GM18907 (cell line): ENCODE results near the gene SATB1.
"Not testable (repeated sequence)": the region's sequence is repeated elsewhere in the genome, so short reads cannot be mapped to it uniquely, and the experiment has no call there.

ENCODE experiments used
- ATAC-seq: cut with Tn5 transposase; IDR thresholded peaks from one replicate; pipeline ENCODE4 v1.9.1; 2021; ENCODE audit warnings: mild to moderate bottlenecking, moderate library complexity; ENCODE audit not compliant: unreplicated experiment

SATB1 gene

DNA sequence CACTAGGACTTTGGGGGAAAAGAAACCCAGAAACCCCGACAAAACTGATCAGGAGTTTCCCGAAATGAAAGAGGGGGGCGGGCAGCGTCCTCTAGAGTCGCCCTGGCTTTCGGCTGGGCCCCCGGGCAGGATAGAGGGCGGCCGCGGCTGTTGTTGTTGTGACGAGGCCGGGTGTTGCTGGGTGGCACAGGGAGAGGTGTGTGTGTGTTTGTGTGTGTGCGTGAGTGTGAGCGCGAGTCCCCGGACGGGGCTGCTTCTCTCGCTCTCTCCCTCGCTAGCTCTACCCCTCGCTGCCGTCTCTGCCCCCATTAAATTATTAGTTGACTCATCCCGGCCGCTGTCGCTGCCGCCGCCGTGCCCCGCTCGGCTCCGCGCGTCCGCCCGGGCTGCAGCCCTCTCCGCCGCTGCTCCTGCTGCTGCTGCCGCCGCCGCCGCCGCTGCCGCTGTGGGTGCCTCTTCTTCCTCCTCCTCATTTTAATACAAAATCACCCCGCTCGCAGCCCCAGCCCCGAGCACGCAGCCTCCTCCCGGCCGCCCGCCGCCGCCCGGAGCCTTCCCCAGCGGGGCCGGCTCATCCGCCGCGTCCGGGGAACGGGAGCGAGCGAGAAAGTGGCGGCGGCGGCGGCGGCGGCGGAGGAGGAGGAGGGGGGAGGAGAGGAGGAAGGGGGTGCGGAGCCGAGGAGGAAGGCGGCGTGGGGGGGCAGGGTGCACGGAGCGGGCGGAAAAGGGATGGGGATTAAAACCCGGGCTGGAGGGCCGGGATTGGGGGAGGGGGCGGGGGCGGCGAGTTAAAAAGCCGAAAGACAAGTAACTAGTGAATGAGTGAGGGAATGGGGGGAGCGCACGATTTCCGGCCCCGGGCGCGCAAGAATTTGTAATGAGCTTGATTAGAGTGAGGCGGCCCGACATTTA, at the start of gene SATB1:
SATB1 (minus strand) TSS at position 611 of the 912 bp plus-strand sequence. CDS start 4,372 bp downstream, outside the sequence.
- ATAC-seq, result peak; percentile 62

DNA sequence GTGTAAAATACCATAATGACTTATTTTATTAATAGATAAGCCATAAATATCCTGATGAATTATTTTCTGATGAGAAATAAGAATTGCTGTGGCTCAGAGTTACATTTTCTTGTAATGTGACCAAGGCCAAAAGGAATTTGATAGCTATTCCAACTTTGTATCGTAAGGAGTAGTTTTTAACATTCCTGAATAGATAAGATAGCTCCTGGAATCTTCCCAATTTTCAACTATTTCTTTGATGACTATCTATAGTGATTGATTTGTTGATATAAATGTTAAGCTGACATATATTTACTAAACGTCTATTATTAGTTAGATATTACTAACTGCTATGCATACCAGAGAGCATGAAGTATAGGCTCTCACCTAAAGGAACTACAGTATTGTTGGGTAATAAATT, 49.1 kb upstream of the SATB1 start:
- no peak for ATAC-seq

DNA sequence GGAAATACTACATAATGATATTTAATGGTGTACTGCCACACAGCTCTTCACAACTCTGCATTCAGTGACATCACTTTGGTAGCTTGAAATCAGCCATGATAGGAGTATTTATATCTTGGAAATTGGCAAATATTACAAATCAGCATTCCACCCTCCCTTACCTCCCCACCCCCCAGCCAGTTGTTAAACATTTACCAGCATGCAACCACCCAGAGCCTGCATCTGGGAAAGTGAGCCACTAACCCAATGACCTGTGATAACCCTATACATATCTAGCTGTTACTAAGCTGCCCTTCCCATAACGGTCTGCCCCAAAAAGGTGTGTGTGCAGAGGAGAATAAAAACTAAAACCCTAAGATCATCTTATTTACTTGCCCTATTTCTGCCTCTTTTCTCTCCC, 44.6 kb upstream of the SATB1 start:
- no peak for ATAC-seq

DNA sequence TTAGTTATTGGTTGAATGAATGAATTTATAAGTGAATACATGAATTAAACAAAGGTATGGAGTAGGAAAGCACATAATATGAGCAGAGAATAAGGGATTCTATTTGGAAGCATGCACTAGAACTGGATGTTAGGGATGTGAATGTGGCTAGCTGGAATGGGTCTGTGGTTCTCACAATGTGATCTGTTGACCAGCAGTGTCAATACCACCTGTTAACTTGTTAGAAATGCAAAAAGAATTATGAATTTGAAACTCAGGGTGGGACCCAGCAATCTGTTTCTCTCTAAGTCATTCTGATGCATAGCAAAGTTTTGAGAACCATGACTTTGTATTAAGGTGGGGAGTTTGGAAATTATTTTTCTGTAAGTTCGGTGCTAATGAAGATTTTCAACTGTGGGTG, 41.0 kb upstream of the SATB1 start:
- no peak for ATAC-seq

DNA sequence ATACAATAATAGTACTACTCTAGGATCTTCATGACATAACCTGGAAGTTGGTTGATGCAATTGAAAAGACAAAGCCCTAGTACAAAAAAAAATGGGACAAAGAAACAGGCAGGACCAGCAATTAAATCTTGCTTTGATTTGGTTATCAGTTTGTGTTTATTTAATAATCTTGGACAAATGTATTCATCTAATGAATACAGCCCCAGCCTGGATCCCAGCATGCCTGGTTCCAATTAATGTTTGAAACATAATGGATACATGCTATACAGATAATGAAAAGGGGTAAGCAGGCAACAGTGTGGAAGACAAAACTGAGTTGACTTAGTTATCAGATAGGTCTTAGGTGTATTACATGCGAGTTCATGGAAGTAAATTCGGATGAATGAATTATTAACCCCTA, 29.6 kb upstream of the SATB1 start:
- ATAC-seq, result no peak

DNA sequence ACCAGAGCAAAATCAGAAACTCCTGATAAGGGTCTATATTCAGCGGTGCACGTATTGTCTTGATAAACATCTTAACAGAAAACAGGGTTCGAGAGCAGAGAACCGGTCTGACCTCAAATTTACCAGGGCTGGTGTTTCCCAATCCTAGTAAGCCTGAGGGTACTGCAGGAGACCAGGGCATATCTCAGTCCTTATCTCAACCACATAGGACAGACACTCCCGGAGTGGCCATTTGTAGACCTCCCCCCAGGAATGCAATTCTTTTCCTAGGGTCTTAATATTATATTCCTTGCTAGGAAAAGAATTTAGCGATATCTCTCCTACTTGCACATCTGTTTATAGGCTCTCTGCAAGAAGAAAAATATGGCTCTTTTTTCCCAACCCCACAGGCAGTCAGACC, 24.5 kb upstream of the SATB1 start:
- not testable (repeated sequence) for ATAC-seq

DNA sequence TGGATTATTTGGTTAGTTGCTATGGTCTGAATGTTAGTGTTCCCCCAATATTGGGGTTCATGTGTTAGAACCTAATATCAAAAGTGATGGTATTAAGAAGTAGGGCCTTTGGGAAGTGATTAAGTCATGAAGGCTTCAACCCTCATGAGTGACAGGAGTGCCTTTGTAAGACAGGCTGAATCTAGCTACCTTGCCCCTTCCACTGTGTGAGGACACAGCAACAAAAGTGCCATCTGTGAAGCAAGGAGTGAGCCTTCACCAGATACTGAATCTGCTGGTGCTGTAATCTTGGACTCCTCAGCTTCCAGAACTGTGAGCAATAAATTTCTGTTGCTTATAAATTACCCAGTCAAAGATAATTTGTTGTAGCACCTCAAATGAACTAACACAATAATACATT, 22.6 kb upstream of the SATB1 start:
- no peak for ATAC-seq

DNA sequence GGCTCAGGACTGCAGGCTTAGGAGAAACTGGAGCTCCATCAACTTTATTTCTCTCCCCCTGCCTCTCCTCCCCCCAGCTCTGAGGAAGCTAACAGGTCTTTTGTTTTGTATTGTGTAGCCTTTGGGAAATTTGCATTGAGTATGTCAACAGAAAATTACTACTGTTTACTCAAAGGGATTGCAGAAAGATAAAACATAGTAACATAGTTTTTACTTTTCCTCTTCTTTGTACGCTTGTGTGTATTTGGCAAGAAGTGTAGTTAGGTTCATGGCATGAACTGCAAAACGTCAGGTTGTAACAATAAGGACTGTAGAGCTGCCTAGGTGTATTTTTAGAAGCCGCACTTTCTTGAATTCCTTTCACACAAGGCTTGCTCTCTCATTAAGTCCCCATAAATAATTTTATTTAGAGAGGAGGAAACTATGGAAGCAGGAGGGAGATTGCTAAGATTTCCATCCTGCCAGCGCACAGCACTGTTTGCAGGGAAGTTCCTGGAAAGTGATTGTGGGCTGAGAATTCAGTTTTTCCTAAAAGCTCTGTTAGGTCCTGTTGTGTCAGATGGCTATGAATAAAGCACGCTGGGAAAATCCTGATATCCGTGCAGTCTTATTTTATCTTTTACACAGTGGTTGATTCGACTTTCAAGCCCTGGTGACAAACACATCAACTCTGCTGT, 21.1 kb upstream of the SATB1 start:
- ATAC-seq, result no peak

DNA sequence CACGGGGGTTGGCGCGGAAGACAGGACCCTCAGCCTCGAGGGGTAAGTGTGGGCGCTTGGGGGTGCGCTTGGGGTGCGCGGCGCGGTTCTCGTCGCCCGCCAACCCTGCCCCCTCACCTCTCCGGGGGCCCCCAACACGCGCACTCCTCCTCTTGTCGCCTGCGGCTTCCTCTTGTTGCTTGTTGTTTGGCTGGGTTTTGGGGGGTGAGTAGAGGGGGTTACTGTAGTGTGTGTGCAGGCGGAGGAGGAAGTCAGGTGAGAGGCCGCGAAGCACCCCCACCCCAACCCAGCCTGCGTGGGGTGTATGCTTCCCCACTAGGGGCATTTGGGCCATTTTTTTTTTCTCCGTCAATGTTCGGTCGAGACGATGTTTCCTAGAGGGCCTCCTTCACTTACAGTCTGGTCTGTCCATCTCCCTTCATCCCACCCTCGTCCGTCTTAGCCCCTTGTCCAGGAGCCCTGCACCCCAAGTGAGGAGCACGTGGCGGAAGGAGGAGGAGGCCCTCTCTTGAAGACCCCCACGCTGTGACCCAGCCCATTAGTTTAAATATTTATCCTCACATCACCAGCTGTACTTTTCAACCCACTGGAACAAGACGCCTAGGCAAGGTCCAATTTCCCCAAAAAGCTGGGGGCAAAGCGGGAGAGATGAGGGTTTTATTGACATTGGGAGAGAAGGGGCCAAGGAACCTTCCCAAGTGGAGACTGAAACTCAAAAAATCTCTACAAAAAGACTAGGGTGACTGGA, 20.4 kb upstream of the SATB1 start:
- peak; percentile 30 for ATAC-seq

DNA sequence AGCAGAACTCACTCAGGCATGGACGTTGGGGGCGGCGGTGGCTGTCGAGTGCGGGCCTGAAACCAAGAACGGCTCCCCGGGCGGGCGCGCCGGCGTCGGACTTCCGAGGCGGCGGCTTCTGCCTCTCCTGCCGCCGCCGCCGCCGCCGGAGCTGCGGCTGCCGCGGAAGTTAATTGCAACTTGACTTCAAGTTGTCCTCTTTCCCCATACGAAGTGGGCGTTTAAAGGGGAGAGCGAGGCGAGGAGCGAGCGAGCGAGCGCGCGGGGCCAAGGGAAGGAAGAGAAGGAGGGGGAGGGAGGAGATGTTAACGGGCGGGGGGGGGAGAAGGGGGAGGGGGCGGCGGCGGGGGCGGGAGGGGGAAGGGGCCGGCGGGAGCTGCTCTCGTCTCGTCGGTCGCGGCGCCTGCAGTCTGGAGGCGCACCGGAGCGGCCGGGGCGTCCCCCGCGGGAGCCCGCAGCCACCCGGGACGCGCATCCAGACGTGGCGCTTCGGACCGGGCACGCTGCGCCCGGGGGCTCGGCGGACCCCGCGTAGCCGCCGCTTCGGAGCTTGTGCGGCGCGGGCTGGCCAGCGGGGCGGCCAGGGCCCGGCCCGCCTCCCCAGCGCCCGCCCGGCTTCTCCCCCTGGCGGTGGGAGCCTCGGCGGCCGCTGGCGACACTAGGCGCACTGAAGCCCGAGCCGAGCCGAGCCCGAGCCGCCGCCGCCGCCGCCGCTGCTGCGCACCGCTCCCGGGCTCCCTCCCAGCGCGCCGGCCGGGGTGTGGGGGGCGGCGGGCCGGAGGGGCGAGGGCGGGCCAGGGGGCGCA, 19.7 kb upstream of the SATB1 start:
- ATAC-seq, result peak; percentile 93

DNA sequence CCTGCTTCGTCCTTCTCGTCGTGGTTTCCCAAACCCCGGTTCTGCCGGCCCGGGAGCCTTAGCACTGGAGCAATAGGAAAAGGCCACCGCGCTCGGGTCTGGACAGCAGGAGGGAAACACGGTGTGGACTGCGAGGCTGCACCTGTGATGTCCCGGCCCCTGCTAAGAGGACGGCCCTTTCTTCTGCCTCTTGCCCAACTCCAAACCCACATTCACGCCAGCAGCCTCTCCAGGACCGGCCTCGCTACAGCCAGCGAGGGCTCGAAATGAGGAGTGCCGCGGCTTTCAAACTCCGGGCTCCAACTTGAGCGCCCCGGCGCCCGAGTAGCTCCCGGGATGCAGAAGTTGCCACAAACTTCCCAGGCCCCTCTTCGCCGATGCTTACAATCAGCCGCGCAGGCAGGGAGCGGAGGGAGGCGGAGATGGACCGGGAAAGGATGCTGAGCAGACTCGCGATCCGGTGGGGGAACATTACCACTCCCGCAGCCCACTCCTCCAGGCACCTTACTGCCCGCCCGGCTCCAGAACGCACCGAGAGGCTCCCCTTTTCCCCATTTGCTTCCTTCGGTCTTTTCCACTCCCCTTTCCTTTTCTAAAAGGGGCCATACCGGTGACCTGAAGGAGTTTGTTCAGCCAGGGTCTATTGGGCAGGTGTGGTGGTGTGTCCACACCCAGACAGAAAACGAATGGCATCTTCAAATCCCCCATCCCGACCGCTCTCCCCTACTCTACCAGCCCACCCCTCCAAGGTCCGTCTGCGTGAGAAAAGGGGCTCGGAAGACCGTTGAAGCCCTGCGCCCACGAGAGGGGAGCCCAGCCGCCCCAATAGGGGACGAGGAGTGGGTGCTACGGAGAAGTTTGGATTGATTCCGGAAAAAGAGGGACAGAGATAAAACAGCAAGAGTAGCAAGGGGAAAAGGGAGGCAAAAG, 18.8 kb upstream of the SATB1 start:
- ATAC-seq, result no peak

DNA sequence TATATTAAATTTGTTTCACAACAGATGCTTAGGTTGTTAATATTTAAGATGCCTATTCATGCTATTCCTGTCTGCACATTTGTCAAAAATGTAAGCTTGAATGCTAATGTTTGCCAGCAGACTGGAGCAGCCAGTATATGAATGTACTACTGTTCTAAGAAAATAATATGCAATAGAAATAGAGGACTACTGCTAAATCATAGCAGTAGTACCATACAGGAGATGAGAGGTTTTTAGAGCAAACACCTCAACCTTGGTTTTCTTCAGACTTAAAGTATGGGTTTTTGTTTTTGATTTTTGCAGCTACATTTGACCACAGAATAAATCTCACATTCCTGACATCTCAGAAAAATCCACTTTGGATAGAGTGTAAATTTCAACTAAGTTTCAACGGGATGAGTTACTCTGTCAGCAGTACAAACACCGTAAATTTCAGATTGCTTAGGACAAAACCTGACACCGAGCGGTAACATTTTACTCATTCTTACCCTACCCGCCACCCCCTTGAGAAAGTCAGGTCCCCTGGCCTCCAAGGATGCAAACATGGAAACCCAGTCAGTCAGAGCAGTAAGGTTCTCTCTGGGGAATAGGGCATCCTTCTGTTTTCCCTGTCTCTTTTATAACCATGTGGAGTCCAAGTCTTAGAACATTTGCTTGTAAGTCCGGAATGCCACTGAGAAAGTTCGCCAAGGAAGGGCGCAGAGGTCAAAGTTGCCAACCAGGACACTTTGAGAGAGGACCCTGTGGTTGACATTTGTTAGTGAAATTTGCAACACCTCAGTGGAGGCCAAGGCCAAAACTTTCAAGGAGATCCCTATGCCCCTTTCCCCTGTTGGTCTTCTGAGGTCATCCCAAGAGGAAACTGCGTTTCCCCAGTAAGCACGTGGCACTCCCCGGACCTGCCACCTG, 17.9 kb upstream of the SATB1 start:
- ATAC-seq, result no peak

DNA sequence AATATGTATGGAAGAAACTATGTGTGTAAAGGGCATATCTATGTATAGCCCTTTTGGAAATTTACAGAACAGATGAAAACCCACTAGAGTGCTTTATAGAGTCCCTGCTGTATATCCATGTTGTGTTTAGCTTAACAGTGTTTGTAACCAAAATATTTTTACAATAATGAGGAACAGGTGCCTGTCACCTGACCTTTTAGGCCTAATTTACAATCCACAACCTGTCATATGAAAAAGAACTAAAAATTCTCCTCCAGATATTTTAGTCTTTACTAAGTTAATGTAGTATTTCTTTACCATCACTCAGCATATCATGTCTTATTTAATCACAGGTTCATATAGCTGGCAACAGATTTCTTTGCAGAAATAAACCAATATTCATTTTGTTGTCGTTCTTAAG, 16.4 kb upstream of the SATB1 start:
- ATAC-seq, result no peak

DNA sequence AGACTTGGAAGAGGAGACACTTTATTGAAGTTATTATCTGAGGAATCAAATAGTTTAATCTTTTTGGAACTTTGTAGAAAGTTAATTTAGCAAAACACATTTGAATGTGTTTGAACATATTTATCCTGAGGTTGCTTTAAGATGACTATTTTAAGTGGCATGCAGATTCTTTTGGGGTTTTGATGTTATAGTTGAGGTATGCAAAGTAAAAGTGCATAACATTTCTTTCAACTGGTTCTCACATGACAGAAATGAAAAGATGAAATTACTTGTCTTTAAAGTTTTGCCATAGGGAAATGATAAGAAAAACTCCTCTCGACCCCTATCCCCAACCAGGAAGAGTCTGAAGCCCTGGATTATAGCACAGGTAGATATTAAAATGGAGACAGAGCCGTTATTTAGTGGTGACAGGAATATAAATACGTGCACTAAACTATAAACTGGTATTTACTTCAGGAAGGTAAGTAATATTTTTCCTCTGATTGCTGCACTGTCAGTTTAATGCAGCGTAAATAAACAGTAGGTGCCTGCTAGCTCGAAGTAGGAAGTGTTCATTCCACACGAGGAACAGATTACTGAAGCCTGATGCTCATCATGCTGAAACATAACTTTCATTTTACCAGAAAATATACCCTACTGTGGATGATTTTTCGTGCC, 15.1 kb upstream of the SATB1 start:
- no peak for ATAC-seq

DNA sequence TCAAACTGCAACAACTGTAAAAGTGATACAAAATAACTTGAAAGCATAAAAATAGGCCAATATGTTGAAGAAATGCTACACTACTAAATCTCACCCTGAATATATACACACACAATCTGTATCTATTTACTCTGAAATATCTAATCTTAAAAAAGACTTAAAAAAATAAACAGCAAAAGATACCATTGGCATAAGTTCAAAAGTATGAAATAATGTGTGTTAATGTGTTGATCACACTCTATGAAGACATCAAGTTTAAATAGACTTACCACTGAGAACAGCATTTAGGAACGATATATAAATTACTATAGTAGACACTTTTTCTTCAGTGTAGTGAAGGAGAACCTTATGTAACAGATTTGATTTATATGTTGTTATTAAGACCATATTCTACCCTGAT, 14.1 kb upstream of the SATB1 start:
- ATAC-seq, result no peak

DNA sequence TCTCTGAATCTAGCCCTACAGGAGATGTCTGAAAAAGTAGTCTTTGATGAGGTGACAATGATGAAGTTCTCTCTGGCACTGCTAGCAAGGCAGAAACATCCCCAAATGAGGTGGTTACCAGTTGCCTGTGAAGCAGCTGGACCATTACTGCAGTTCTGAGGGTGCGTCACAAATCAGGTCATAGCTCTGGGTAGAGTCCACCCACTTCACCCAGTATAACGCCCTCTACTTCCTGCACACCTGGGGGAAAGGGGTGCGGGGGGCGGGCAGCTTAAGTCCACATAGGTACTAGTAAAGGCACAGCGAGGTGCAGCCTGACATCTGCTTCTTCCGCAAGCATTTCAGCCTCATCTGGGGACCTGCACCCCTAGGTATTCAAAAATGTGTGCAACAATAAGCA, 13.4 kb upstream of the SATB1 start:
- ATAC-seq, result no peak

DNA sequence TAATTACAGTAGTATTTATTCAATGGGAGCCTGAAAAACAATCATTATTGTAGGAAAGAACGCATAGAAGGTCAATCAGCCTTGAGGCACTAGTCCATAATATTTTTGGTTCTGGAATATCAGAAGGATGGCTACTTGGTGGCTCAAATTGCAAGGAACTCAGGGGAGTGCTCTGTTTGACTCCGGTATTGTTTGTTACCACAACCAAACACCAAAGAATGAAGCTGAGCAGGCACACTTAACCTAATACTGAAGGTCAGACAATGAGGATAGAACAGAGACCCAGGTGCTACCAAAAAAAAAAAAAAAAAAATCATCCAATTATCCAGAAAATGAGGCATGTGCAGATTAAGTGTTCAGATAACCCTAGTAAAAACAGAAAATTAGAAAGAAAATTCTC, 11.1 kb upstream of the SATB1 start:
- no peak for ATAC-seq

DNA sequence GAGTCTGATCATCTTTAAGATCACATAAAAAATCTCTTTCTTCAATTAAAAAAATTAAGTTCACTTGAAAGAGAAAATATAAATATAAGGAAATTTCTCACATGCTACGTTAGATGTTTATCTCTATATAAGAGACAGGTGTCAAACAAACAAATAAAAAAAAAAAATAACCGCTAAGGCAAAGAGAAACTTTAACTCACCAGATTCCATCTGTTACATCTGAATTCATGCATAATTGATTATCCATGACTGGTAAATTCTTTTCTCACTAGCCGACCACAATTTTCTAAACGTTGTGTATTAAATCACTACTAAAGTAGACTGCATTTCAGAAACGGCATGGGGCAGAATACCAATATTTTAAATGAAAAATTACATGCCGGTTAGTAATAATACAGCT, 9.6 kb upstream of the SATB1 start:
- ATAC-seq, result no peak
